Measurements from ENCODE around the gene GPT2.

DNA sequence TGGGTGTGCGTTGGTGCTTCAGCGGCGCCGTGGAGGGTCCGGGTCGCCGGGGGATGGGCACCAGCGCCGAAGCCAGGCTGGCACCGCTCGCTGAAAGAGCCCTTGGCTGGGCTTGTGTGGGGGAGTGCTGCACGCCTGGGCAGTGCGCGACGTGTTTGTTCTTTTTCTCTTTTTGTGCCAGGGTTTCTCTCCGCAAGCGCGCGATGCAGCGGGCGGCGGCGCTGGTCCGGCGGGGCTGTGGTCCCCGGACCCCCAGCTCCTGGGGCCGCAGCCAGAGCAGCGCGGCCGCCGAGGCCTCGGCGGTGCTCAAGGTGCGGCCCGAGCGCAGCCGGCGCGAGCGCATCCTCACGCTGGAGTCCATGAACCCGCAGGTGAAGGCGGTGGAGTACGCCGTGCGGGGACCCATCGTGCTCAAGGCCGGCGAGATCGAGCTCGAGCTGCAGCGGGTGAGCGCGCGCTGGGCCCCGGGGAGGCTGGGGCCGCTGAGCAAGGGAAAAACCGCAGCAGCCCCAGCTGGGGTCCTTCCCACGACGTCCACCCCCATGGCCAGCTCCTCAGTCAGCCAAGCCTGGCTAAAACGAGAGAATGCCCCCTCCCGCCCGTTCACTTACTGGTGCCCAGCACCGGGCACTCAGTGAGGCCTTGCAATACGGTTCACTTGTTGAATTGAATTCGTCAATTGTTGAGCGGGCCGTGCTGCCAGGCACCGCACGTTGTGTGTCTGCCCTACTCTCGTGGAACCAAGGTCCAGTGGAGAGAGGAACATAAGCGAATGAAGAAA, 541 bp downstream of the GPT2 start:
- TF ChIP-seq, protein P1, sequence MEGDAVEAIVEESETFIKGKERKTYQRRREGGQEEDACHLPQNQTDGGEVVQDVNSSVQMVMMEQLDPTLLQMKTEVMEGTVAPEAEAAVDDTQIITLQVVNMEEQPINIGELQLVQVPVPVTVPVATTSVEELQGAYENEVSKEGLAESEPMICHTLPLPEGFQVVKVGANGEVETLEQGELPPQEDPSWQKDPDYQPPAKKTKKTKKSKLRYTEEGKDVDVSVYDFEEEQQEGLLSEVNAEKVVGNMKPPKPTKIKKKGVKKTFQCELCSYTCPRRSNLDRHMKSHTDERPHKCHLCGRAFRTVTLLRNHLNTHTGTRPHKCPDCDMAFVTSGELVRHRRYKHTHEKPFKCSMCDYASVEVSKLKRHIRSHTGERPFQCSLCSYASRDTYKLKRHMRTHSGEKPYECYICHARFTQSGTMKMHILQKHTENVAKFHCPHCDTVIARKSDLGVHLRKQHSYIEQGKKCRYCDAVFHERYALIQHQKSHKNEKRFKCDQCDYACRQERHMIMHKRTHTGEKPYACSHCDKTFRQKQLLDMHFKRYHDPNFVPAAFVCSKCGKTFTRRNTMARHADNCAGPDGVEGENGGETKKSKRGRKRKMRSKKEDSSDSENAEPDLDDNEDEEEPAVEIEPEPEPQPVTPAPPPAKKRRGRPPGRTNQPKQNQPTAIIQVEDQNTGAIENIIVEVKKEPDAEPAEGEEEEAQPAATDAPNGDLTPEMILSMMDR (conservative IDR thresholded peaks at IDR 0.05) = no peak
- peak; percentile 67; the same call in 1 of the 2 replicates for TF ChIP-seq ZFX (IDR thresholded peaks at IDR 0.05)

Data from C4-2B (cell line).